Stomach (tissue), 9 donors: Measurements from ENCODE around the gene NELL1. TPM values are rescaled to one million over a fixed set of nuclear protein-coding genes. Genes with fewer than 3 reads are reported as not detected.

Source experiments
- DNase-seq, 2 donors: peaks; one replicate each; pipeline versions ENCODE4 v3.0.0 to v3.0.0-alpha.2; 2013 to 2019
- H3K27ac ChIP-seq, 5 donors: fragments of 200-600 bp in 4 of 5; sonication (generic) in 4 of 5; one replicate each; pipeline ENCODE4 v1.5.1; 2013 to 2019; ENCODE audit warnings: mild to moderate bottlenecking in 1 of 5, moderate library complexity in 1 of 5
- H3K27me3 ChIP-seq, 3 donors: fragments of 200-600 bp; sonication (generic); one replicate each; pipeline ENCODE4 v1.5.1; 2017 to 2019; ENCODE audit warnings: mixed run types in 1 of 3
- H3K36me3 ChIP-seq, 4 donors: fragments of 200-600 bp; sonication (generic); 1 replicate in 3 of 4; 2 replicates in 1 of 4; pipeline ENCODE4 v1.5.1; 2016 to 2019
- H3K4me1 ChIP-seq, 4 donors: fragments of 200-600 bp; sonication (generic); one replicate each; pipeline ENCODE4 v1.5.1; 2016 to 2019
- H3K4me3 ChIP-seq, 4 donors: fragments of 200-600 bp; sonication (generic) in 3 of 4; one replicate each; pipeline ENCODE4 v1.5.1; 2016 to 2019; ENCODE audit warnings: mild to moderate bottlenecking in 1 of 4
- H3K9me3 ChIP-seq, 4 donors: fragments of 200-600 bp; sonication (generic); one replicate each; pipeline ENCODE4 v1.5.1; 2016 to 2019
- EP300 ChIP-seq: sonication (generic); formaldehyde crosslinking; IDR thresholded peaks from one replicate; pipeline ENCODE4 v1.6.1; 2017; ENCODE audit warnings: antibody characterized with exemption
- POLR2A ChIP-seq, 4 donors: fragments of 450-650 bp; IDR thresholded peaks; one replicate each; pipeline ENCODE4 v1.6.1; 2016; ENCODE audit warnings: antibody characterized with exemption in 4 of 4, control low read depth in 2 of 4, mild to moderate bottlenecking in 1 of 4, moderate library complexity in 1 of 4
- POLR2AphosphoS5 ChIP-seq, 3 donors: sonication (generic); formaldehyde crosslinking; IDR thresholded peaks; one replicate each; pipeline ENCODE4 v1.6.1; 2016; ENCODE audit warnings: antibody characterized with exemption in 3 of 3
- WGBS, 5 donors: extraction: QIAGEN DNeasy Blood & Tissue Kit in 3 of 5; methylation state at CpG; one replicate each; pipeline versions ENCODE4 v1.1.5 to v1.1.7; 2013 to 2018; 5-methylcytosine and 5-hydroxymethylcytosine counted together
- intact Hi-C: fragments of 100-400 bp; cut with DNase I; formaldehyde crosslinking; loops from one replicate; pipeline ENCODE4 v1.15.1; 2023; ENCODE audit warnings: low total_unique reads
- polyA plus RNA-seq, 3 donors: library from polyadenylated mRNA; stranded (reverse); fragments of 200-250 nt; gene quantifications; one replicate each; pipeline ENCODE4 v1.2.3, GENCODE V29; 2013
- total RNA-seq, 5 donors: library from RNA; depleted of rRNA; stranded (reverse); fragments of >200 nt; gene quantifications; one replicate each; pipeline versions ENCODE4 v1.1.0 to v1.2.3, GENCODE V29; 2014 to 2016
- TF ChIP-seq, protein P1 (sequence below), 7 experiments: fragments of 450-650 bp in 4 of 7; fragments of 200-600 bp in 3 of 7; sonication (generic) in 3 of 7; IDR thresholded peaks; one replicate each; pipeline ENCODE4 v1.5.1; 2016 to 2019; ENCODE audit warnings: antibody characterized with exemption in 7 of 7, control low read depth in 2 of 7, mild to moderate bottlenecking in 1 of 7
- donor health status: healthy with polysubstance abuse.
- donor health status: Bipolar disorder and iron deficiency.
- donor health status: healthy.

The NELL1 gene
- total and polyA plus RNA-seq, 8 donors, result 0.05 to 15.4 (median 2.7) TPM; not detected in 5

DNA sequence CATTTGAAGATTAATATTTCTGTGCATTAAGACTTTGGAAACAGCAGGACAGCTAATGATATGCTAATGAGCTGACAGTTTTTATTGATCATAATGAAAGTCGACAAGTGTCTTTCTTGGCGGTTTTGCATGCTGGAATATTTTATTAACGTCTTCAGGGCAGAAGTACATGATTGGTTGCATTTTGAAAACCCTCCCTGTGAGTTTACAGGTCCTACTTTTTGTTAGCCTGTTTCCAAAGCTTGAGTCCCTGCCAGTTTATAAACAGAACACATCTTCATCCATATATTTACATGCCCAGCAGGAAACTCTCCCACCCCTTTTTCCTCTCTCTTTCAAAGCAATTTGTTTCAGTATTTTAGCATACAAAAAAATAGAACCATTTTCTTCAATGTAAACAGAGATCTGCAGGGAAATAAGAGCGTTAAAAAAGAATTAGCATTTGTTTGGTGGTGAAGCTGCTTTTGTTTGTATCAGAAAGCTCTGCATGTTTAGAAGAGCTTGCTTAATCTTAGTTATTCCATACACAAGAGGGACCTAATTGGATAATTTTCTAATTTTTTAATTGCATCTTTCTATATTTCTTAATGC is 243.6 kb downstream of the NELL1 start:
- H3K4me1 ChIP-seq, result no peaks in the 10 kb centered on the region
- no peaks in the 10 kb centered on the region for H3K9me3 ChIP-seq
- intact Hi-C loops, result no loop called here
- 9 to 24% (median 12%) methylated on average over 4 of the region's 4 CpGs for WGBS, 5 donors
- no peak overlapping the region for H3K27ac ChIP-seq
- DNase-seq, result no peak
- H3K4me3 ChIP-seq, result no peak overlapping the region
- no peaks in the 10 kb centered on the region for H3K27me3 ChIP-seq
- TF ChIP-seq POLR2AphosphoS5 (IDR thresholded peaks at IDR 0.05) (no peak), POLR2A (IDR thresholded peaks at IDR 0.05) (no peak)
- no peaks in the 10 kb centered on the region for H3K36me3 ChIP-seq

DNA sequence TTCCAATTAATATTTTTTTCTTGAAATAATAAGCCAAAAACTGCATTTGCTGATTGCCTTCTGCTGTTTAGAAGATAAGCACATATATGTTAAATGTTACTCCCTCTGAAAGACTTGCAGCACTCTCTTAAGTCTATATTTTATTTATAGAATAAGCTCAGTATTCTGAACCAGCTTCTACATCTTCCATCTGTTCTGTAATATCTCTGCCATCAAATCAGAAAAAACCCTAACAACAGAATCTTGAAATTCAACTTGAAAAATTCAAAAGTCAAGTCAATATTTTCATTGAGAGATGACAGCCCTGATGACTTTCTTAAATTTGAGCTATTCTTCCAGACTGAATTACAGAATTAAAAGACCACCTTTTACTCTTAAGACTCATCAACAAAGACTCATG is 247.9 kb downstream of the NELL1 start:
- no peaks in the 10 kb centered on the region for H3K4me1 ChIP-seq
- no peak overlapping the region for H3K4me3 ChIP-seq
- intact Hi-C loops, result no loop called here
- no peak for TF ChIP-seq POLR2AphosphoS5 (IDR thresholded peaks at IDR 0.05)
- no peak for TF ChIP-seq POLR2A (IDR thresholded peaks at IDR 0.05)
- TF ChIP-seq, protein P1, sequence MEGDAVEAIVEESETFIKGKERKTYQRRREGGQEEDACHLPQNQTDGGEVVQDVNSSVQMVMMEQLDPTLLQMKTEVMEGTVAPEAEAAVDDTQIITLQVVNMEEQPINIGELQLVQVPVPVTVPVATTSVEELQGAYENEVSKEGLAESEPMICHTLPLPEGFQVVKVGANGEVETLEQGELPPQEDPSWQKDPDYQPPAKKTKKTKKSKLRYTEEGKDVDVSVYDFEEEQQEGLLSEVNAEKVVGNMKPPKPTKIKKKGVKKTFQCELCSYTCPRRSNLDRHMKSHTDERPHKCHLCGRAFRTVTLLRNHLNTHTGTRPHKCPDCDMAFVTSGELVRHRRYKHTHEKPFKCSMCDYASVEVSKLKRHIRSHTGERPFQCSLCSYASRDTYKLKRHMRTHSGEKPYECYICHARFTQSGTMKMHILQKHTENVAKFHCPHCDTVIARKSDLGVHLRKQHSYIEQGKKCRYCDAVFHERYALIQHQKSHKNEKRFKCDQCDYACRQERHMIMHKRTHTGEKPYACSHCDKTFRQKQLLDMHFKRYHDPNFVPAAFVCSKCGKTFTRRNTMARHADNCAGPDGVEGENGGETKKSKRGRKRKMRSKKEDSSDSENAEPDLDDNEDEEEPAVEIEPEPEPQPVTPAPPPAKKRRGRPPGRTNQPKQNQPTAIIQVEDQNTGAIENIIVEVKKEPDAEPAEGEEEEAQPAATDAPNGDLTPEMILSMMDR (IDR thresholded peaks at IDR 0.05), result no peak
- no peak for TF ChIP-seq EP300
- no peak overlapping the region for H3K27ac ChIP-seq
- no peaks in the 10 kb centered on the region for H3K36me3 ChIP-seq
- DNase-seq, result no peak
- no peaks in the 10 kb centered on the region for H3K27me3 ChIP-seq
- H3K9me3 ChIP-seq, result no peaks in the 10 kb centered on the region

DNA sequence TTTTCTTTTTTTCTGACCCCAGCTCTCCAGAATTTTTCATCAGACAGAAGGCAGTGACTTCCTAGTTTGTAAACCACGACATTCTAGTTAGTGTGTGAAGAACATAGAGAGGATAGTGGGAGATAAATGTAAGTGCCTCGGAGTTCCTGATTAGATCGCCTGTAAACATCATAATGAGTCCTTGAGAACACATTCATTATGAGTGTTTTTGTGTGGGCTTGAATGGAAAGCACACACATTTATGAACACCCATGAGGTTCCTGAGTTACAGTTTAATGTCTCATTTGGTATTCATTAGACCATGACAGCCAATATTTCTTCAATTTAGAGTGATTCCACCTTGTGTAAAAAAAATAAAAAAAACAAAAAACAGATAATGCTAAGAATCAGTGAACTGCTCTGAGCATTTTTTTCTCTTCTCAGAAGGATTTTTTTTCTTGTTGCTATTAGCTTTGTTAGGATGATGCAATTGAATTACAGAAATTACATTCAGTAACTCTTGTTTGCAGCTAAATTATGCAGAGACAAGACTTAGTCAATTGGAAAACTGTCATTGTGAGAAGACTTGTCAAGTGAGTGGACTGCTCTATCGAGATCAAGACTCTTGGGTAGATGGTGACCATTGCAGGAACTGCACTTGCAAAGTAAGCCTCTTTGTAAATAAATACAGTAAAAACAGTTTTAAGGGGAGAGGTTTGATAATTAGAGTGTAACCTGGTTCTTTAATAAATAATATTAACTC is 257.6 kb downstream of the NELL1 start:
- no peaks in the 10 kb centered on the region for H3K27me3 ChIP-seq
- H3K36me3 ChIP-seq, result no peaks in the 10 kb centered on the region
- H3K27ac ChIP-seq, result no peak overlapping the region
- no peaks in the 10 kb centered on the region for H3K9me3 ChIP-seq
- TF ChIP-seq POLR2AphosphoS5 (IDR thresholded peaks at IDR 0.05), result no peak
- no peak for TF ChIP-seq POLR2A (IDR thresholded peaks at IDR 0.05)
- TF ChIP-seq EP300, result no peak
- TF ChIP-seq, protein P1 (IDR thresholded peaks at IDR 0.05), result no peak
- H3K4me3 ChIP-seq, result no peak overlapping the region
- 51 to 64% (median 60%) methylated on average over 4 of the region's 4 CpGs for WGBS, 5 donors
- intact Hi-C loops, result no loop called here
- H3K4me1 ChIP-seq, result no peaks in the 10 kb centered on the region
- no peak for DNase-seq

DNA sequence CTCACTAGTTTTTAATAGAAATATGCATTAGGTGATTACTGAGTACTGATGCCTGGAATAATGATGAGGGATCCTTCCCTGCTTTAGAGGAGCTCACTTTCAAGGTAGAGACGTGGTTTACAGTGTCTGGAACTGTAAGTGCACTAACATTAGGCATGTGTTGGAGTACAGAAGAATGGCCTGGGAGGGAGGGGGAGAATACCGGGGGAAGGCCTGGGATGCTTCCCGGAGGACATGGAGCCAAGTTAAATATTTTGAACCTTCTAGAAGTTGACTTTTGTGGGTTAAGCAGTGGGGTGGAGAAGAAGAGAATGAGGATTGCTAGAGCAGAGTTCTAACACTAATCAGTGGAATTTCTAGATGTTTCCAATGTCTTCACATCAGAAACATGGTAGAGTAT is 261.6 kb downstream of the NELL1 start:
- H3K36me3 ChIP-seq, result no peaks in the 10 kb centered on the region
- H3K9me3 ChIP-seq, result no peaks in the 10 kb centered on the region
- no peaks in the 10 kb centered on the region for H3K4me1 ChIP-seq
- no peak overlapping the region for H3K4me3 ChIP-seq
- no peaks in the 10 kb centered on the region for H3K27me3 ChIP-seq
- TF ChIP-seq POLR2A (IDR thresholded peaks at IDR 0.05) (no peak), POLR2AphosphoS5 (IDR thresholded peaks at IDR 0.05) (no peak), EP300 (no peak)
- TF ChIP-seq, protein P1 (IDR thresholded peaks at IDR 0.05), result no peak
- no peak for DNase-seq
- intact Hi-C loops, result no loop called here
- 62 to 71% (median 67%) methylated on average over 3 of the region's 3 CpGs for WGBS, 5 donors
- no peak overlapping the region for H3K27ac ChIP-seq

DNA sequence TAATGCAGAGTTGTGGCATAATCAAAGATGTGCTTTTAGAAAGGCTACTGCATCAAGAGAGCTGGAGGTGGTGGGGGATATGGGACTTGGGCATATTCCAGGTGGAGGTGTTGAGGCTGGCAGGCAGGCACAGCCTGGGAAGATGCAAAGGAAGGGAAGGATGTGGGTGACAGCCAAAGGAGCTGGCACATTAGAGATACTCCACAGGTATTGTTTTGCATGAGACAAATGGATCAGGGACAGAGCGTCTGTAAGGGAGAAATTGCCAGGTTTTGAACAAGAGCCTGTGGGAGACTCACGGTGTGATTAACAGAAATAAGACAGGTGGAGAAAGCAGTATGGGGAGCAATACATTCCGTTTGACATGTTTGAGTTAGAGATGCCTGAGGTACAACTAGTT is 263.7 kb downstream of the NELL1 start:
- TF ChIP-seq POLR2AphosphoS5 (IDR thresholded peaks at IDR 0.05) (no peak), EP300 (no peak), POLR2A (IDR thresholded peaks at IDR 0.05) (no peak)
- Histone ChIP-seq H3K27ac (no peak overlapping the region), H3K9me3 (no peaks in the 10 kb centered on the region), H3K4me1 (no peaks in the 10 kb centered on the region), H3K27me3 (no peaks in the 10 kb centered on the region), H3K4me3 (no peak overlapping the region), H3K36me3 (no peaks in the 10 kb centered on the region)
- WGBS, 5 donors, result 68 to 78% (median 72%) methylated on average over 3 of the region's 3 CpGs
- DNase-seq, result no peak
- intact Hi-C loops, result no loop called here
